Measurements from ENCODE around the gene TMEM19. TPM values are rescaled to one million over a fixed set of nuclear protein-coding genes. Genes with fewer than 3 reads are reported as not detected.

Gene TMEM19
- 18.1 and 27.8 TPM in 2 replicates for total RNA-seq

GRCh38 chr12:71685914-71686657 is at the start of gene TMEM19:
Gene TMEM19, plus strand, starts transcription at chr12:71686082. Its CDS starts 599 bp downstream, at chr12:71686681.
- no peak for DNase-seq (ENCODE audit: low read depth)
- peak within 1 kb of the TSS; percentile 70 for H3K4me3 ChIP-seq (ENCODE audit: low read depth, low read length)
- TF ChIP-seq, protein P1, sequence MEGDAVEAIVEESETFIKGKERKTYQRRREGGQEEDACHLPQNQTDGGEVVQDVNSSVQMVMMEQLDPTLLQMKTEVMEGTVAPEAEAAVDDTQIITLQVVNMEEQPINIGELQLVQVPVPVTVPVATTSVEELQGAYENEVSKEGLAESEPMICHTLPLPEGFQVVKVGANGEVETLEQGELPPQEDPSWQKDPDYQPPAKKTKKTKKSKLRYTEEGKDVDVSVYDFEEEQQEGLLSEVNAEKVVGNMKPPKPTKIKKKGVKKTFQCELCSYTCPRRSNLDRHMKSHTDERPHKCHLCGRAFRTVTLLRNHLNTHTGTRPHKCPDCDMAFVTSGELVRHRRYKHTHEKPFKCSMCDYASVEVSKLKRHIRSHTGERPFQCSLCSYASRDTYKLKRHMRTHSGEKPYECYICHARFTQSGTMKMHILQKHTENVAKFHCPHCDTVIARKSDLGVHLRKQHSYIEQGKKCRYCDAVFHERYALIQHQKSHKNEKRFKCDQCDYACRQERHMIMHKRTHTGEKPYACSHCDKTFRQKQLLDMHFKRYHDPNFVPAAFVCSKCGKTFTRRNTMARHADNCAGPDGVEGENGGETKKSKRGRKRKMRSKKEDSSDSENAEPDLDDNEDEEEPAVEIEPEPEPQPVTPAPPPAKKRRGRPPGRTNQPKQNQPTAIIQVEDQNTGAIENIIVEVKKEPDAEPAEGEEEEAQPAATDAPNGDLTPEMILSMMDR (conservative IDR thresholded peaks at IDR 0.05; ENCODE audit: low read depth, low read length) = peak; percentile 20

DNA sequence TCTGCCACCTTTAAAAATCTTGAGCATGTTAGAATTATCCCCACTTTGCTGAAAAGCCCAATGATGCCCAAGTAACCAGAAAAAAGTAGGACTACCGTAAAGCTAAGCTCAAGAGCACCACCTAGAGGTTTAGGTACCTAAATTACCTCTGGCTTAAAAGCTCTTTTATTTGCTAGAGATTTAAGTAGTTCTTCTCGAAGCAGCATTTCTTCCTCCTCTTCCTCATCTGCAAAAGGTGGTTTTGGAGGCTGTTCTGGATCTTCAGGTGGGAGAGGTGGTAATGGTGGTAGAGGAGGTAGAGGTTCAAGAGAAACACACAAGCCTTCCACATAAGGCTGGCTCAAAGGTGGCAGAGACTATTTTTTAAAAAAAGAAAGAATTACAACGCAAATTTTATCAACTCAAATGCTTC is 49.2 kb upstream of the TMEM19 start:
- no peak overlapping the region for H3K4me3 ChIP-seq (ENCODE audit: low read depth, low read length)
- peak; percentile 36 for DNase-seq (ENCODE audit: low read depth)
- TF ChIP-seq, protein P1 (conservative IDR thresholded peaks at IDR 0.05; ENCODE audit: low read depth, low read length) = peak; percentile 83

DNA sequence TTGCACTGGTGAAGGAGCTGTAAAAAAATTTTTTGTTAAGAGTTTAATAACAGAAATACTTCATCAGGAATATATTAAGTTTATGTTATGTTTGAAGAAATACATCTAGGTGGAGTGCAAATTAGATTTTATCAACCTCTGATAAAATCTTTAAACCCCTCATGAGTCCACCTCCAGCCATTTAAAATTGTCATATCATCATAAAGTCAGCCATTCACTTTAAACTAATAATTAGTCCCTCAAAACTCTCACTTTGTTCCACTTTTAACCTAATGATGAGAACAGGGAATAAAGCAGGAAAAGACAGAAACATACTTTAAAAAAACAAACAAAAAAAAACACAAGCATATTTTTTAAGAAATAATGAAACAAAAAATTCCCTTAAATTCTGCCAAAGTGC is 47.4 kb upstream of the TMEM19 start:
- TF ChIP-seq, protein P1 (conservative IDR thresholded peaks at IDR 0.05; ENCODE audit: low read depth, low read length) = no peak
- no peak for DNase-seq (ENCODE audit: low read depth)
- H3K4me3 ChIP-seq (ENCODE audit: low read depth, low read length) = no peak overlapping the region

DNA sequence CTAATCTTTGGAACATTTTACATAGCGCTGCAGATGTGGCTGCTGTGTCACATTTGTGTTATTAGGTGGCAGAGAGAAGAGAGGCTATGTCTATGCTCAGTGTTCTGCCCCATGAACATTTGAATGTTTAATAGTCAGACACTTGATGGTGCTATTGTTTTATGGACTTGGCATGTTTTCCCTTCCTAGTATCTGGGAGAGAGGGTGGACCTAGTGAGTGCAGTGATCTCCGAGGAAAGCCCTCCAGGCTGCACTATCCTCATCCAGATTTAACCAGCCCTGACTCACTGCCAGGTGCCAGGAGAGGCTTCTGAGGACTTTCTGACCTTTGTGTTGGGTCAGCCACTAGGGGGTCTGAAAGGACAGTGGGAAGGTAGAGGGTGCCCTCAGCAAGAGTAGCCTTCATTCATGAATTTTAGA is 46.5 kb upstream of the TMEM19 start:
- TF ChIP-seq, protein P1 (conservative IDR thresholded peaks at IDR 0.05; ENCODE audit: low read depth, low read length) = peak; percentile 47
- DNase-seq (ENCODE audit: low read depth) = no peak
- no peak overlapping the region for H3K4me3 ChIP-seq (ENCODE audit: low read depth, low read length)

GRCh38 chr12:71640316-71640715 is 45.6 kb upstream of the TMEM19 start:
- DNase-seq (ENCODE audit: low read depth) = no peak
- H3K4me3 ChIP-seq (ENCODE audit: low read depth, low read length) = no peak overlapping the region
- TF ChIP-seq, protein P1 (conservative IDR thresholded peaks at IDR 0.05; ENCODE audit: low read depth, low read length) = no peak

GRCh38 chr12:71641390-71641789 is 44.5 kb upstream of the TMEM19 start:
- TF ChIP-seq, protein P1 (conservative IDR thresholded peaks at IDR 0.05; ENCODE audit: low read depth, low read length) = no peak
- no peak for DNase-seq (ENCODE audit: low read depth)
- no peak overlapping the region for H3K4me3 ChIP-seq (ENCODE audit: low read depth, low read length)

DNA sequence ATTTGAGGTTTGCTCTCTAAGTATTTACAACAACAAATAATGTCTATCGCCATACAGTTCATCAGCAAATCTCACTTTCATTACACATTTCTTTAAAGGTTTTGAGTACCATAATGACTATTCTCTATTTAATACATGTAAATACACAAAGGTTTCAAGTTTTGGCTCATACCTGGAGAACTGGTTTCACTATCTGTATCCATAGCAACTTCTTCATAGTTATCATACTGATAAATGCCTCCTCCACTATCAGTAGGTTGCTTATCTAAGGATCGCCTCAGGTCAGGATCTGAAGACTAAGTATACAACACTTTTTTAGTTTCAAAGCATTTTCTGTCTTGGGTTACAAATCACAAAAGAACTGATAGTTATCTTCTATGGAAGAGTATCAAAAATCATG is 43.6 kb upstream of the TMEM19 start:
- no peak overlapping the region for H3K4me3 ChIP-seq (ENCODE audit: low read depth, low read length)
- TF ChIP-seq, protein P1 (conservative IDR thresholded peaks at IDR 0.05; ENCODE audit: low read depth, low read length) = no peak
- DNase-seq (ENCODE audit: low read depth) = no peak
